NB4 (cell line): Measurements from ENCODE around the gene DLG1.

Experiments
- MYC ChIP-seq: IDR thresholded peaks from 2 replicates; pipeline ENCODE4 v1.6.1; 2011; ENCODE audit warnings: low read depth, low read length
- POLR2A ChIP-seq: IDR thresholded peaks from 2 replicates; pipeline ENCODE4 v1.6.1; 2011; ENCODE audit warnings: mild to moderate bottlenecking; ENCODE audit not compliant: insufficient read length; ENCODE audit errors: extremely low read depth
- TF ChIP-seq, protein P1 (sequence below): IDR thresholded peaks from one replicate; pipeline ENCODE4 v1.5.1; 2012; ENCODE audit warnings: low read depth, low read length

DNA sequence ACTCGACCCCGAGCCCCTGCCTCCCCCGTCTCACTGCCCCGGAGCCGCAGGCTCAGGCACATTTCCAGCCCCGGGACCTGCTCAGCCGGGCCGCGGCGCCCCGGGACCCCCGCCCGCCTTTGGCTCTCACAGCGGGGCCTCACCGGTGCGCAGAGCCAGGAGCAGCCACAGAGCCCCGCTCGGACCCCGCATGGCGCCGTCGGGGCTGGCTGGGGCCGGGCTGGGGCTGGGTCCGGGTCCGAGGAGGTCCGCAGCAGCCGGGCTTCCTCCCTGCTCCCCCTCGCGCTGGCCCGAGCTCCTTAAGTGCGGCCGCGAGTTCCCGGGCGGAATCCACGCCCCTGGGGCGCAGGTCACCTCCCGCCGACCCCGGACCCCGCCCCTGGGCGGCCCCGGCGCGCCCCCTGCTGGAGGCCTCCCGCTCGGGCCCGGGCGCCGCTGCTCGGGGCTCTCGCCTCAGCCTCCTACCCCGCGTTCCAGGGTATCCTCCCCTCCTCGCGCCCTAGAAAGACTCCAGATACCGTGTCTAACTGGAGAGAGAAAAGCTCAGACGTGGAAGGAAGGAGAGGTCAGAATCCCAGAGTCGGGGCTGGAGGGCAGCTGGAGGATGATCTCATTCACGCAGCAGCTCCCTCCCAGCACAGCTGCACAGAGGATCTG is 268.8 kb downstream of the DLG1 start, which contains the start of gene MELTF:
- TF ChIP-seq, protein P1, sequence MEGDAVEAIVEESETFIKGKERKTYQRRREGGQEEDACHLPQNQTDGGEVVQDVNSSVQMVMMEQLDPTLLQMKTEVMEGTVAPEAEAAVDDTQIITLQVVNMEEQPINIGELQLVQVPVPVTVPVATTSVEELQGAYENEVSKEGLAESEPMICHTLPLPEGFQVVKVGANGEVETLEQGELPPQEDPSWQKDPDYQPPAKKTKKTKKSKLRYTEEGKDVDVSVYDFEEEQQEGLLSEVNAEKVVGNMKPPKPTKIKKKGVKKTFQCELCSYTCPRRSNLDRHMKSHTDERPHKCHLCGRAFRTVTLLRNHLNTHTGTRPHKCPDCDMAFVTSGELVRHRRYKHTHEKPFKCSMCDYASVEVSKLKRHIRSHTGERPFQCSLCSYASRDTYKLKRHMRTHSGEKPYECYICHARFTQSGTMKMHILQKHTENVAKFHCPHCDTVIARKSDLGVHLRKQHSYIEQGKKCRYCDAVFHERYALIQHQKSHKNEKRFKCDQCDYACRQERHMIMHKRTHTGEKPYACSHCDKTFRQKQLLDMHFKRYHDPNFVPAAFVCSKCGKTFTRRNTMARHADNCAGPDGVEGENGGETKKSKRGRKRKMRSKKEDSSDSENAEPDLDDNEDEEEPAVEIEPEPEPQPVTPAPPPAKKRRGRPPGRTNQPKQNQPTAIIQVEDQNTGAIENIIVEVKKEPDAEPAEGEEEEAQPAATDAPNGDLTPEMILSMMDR: peak; percentile 24
- no peak for TF ChIP-seq MYC
- TF ChIP-seq POLR2A: no peak
